ENCODE measurements around the gene THNSL1. TPM values are rescaled to one million over a fixed set of nuclear protein-coding genes. Genes with fewer than 3 reads are reported as not detected.
A peak's percentile ranks its signal among the peaks of the same experiment; 100 is the strongest.
"Not testable (repeated sequence)": the region's sequence is repeated elsewhere in the genome, so short reads cannot be mapped to it uniquely, and the experiment has no call there.

THNSL1 gene
- total RNA-seq = 1 to 10 TPM; 1.1 to 2.1 TPM

GRCh38 chr10:25016376-25017153, at the start of gene THNSL1:
Gene THNSL1 (plus strand): TSS chr10:25016612. CDS start chr10:25023224, 6,612 bp downstream.
- DNase-seq (ENCODE audit: low spot score) = peak; percentile 98
- Histone ChIP-seq H3K27ac (peak within 1 kb of the TSS; percentile 92 to 93), H3K9me3 (no peaks in the 10 kb centered on the region), H3K4me1 (peaks cover 0 to 13% of the 10 kb centered on the region in 2 donors), H3K4me3 (peak within 1 kb of the TSS; percentile 57 to 73), H3K36me3 (no peaks in the 10 kb centered on the region), H3K27me3 (no peaks in the 10 kb centered on the region)
- no peak for TF ChIP-seq CTCF (IDR thresholded peaks at IDR 0.05)

GRCh38 chr10:24966962-24967481, 49.4 kb upstream of the THNSL1 start:
- no peaks in the 10 kb centered on the region for H3K27me3 ChIP-seq
- H3K4me3 ChIP-seq = no peak overlapping the region
- no peaks in the 10 kb centered on the region for H3K9me3 ChIP-seq
- H3K27ac ChIP-seq = no peak overlapping the region
- no peaks in the 10 kb centered on the region for H3K36me3 ChIP-seq
- DNase-seq (ENCODE audit: low spot score) = no peak
- H3K4me1 ChIP-seq = peaks cover 0 to 4% of the 10 kb centered on the region in 2 donors
- no peak for TF ChIP-seq CTCF (IDR thresholded peaks at IDR 0.05)

GRCh38 chr10:24968349-24968748, 48.1 kb upstream of the THNSL1 start:
- Histone ChIP-seq H3K36me3 (no peaks in the 10 kb centered on the region), H3K27me3 (no peaks in the 10 kb centered on the region), H3K9me3 (no peaks in the 10 kb centered on the region), H3K27ac (no peak overlapping the region), H3K4me1 (peaks cover 0 to 4% of the 10 kb centered on the region in 2 donors), H3K4me3 (no peak overlapping the region)
- no peak for TF ChIP-seq CTCF (IDR thresholded peaks at IDR 0.05)
- DNase-seq (ENCODE audit: low spot score) = no peak

- not testable (repeated sequence) for H3K27me3 ChIP-seq; H3K36me3 ChIP-seq; H3K27ac ChIP-seq; H3K9me3 ChIP-seq; H3K4me3 ChIP-seq; DNase-seq (ENCODE audit: low spot score); H3K4me1 ChIP-seq
Observed at GRCh38 chr10:24968951-24969350, 47.5 kb upstream of the THNSL1 start.

GRCh38 chr10:24969841-24970281, 46.6 kb upstream of the THNSL1 start:
- H3K9me3 ChIP-seq = no peaks in the 10 kb centered on the region
- peaks cover 0 to 9% of the 10 kb centered on the region in 2 donors for H3K4me1 ChIP-seq
- TF ChIP-seq CTCF (IDR thresholded peaks at IDR 0.05) = no peak
- H3K27me3 ChIP-seq = no peaks in the 10 kb centered on the region
- no peak overlapping the region for H3K4me3 ChIP-seq
- no peaks in the 10 kb centered on the region for H3K36me3 ChIP-seq
- DNase-seq (ENCODE audit: low spot score) = no peak
- no peak overlapping the region for H3K27ac ChIP-seq

GRCh38 chr10:24971374-24971773, 45.0 kb upstream of the THNSL1 start:
- no peaks in the 10 kb centered on the region for H3K36me3 ChIP-seq
- peaks cover 0 to 15% of the 10 kb centered on the region in 2 donors for H3K4me1 ChIP-seq
- no peak for DNase-seq (ENCODE audit: low spot score)
- no peaks in the 10 kb centered on the region for H3K27me3 ChIP-seq
- H3K27ac ChIP-seq = no peak overlapping the region
- H3K9me3 ChIP-seq = no peaks in the 10 kb centered on the region
- H3K4me3 ChIP-seq = no peak overlapping the region
- no peak for TF ChIP-seq CTCF (IDR thresholded peaks at IDR 0.05)

Measured in right atrium auricular region (tissue), 2 donors.